H1 (cell line): ENCODE results near the gene FOSB. TPM values are rescaled to one million over a fixed set of nuclear protein-coding genes. Genes with fewer than 3 reads are reported as not detected.

Experiments
- CTCF ChIA-PET: fragments of 300-600 bp; sonication (Branson Sonifier 250); formaldehyde crosslinking; loops from one replicate; lab custom pipeline; 2021; ENCODE audit not compliant: partially characterized antibody; lab: Charles Lee
- POLR2A ChIA-PET: fragments of 300-600 bp; sonication (Branson Sonifier 250); formaldehyde crosslinking; loops from one replicate; lab custom pipeline; 2021; ENCODE audit warnings: inconsistent platforms; ENCODE audit not compliant: partially characterized antibody; lab: Charles Lee
- DNase-seq, 2 experiments: peaks; one replicate each; pipeline versions ENCODE4 v3.0.0 to v3.0.0-alpha.2; 2010 to 2022; ENCODE audit warnings: low spot score in 2 of 2, low read depth in 1 of 2, mixed read lengths in 1 of 2
- FAIRE-seq: peaks from 2 replicates; lab custom pipeline; 2011; peaks lifted over from hg19 to GRCh38; lab: Jason Lieb, UNC
- H2AFZ ChIP-seq: 2 replicates; pipeline ENCODE4 v1.8.1; 2012; ENCODE audit warnings: low read length, inconsistent platforms
- H2AK5ac ChIP-seq: 2 replicates; pipeline ENCODE4 v1.6.1; 2013; ENCODE audit warnings: low read depth, low read length
- H2BK120ac ChIP-seq: replicated peaks from 2 replicates; pipeline ENCODE3; 2013; ENCODE audit warnings: low read depth, low read length, inconsistent platforms
- H2BK12ac ChIP-seq: 2 replicates; pipeline ENCODE4 v1.6.1; 2013; ENCODE audit warnings: low read depth, low read length
- H2BK15ac ChIP-seq: 2 replicates; pipeline ENCODE4 v1.6.1; 2013; ENCODE audit warnings: low read length
- H2BK20ac ChIP-seq: 2 replicates; pipeline ENCODE4 v1.6.1; 2013; ENCODE audit warnings: low read length
- H2BK5ac ChIP-seq: 2 replicates; pipeline ENCODE4 v1.6.1; 2013; ENCODE audit warnings: low read depth, low read length
- H3K14ac ChIP-seq: 2 replicates; pipeline ENCODE4 v1.6.1; 2013; ENCODE audit warnings: inconsistent platforms; ENCODE audit not compliant: insufficient read length
- H3K18ac ChIP-seq: 2 replicates; pipeline ENCODE4 v1.6.1; 2013; ENCODE audit warnings: low read length; ENCODE audit errors: extremely low read depth
- H3K23ac ChIP-seq: 2 replicates; pipeline ENCODE4 v1.6.1; 2013; ENCODE audit warnings: inconsistent platforms; ENCODE audit not compliant: insufficient read length
- H3K23me2 ChIP-seq: 2 replicates; pipeline ENCODE4 v1.6.1; 2013; ENCODE audit warnings: low read depth, low read length
- H3K27ac ChIP-seq: 2 replicates; pipeline ENCODE4 v1.6.1; 2011; ENCODE audit warnings: low read depth, low read length, inconsistent platforms
- H3K27me3 ChIP-seq, 4 experiments: replicated peaks in 1 of 4; 1 replicate in 1 of 4; 2 replicates in 3 of 4; pipeline versions ENCODE4 v1.6.1 to v1.8.1; 2011 to 2013; ENCODE audit warnings: low read length in 3 of 4, mild to moderate bottlenecking in 3 of 4, inconsistent platforms in 2 of 4, mixed read lengths in 2 of 4, moderate library complexity in 1 of 4; ENCODE audit not compliant: control insufficient read depth in 3 of 4, insufficient read depth in 3 of 4; ENCODE audit errors: extremely low read depth in 1 of 4
- H3K36me3 ChIP-seq, 4 experiments: 2 replicates each; pipeline versions ENCODE4 v1.6.1 to v1.8.1; 2011 to 2013; ENCODE audit warnings: mild to moderate bottlenecking in 4 of 4, low read length in 3 of 4, moderate library complexity in 2 of 4, control low read depth in 1 of 4, inconsistent platforms in 1 of 4; ENCODE audit not compliant: insufficient read depth in 4 of 4, control insufficient read depth in 2 of 4
- H3K4ac ChIP-seq: replicated peaks from 2 replicates; pipeline ENCODE3; 2013; ENCODE audit warnings: low read length, low read depth, mixed read lengths, inconsistent platforms; ENCODE audit not compliant: insufficient read length
- H3K4me1 ChIP-seq, 4 experiments: replicated peaks in 1 of 4; 1 replicate in 1 of 4; 2 replicates in 3 of 4; pipeline versions ENCODE4 v1.6.1 to v1.8.1; 2011 to 2013; ENCODE audit warnings: low read length in 3 of 4, inconsistent platforms in 2 of 4, mixed read lengths in 1 of 4; ENCODE audit not compliant: insufficient read depth in 4 of 4, control insufficient read depth in 3 of 4
- H3K4me2 ChIP-seq, 2 experiments: 2 replicates each; pipeline versions ENCODE4 v1.6.1 to v1.8.1; 2011 to 2013; ENCODE audit warnings: low read depth in 2 of 2, low read length in 2 of 2, control low read depth in 1 of 2, inconsistent platforms in 1 of 2, mild to moderate bottlenecking in 1 of 2; ENCODE audit not compliant: insufficient read depth in 1 of 2
- H3K4me3 ChIP-seq, 4 experiments: fragments of 200-600, 300-600 bp in 1 of 4; sonication (generic), shearing (Covaris generic), sonication (Bioruptor Twin) in 1 of 4; 2 replicates each; pipeline versions ENCODE4 v1.5.1 to v1.8.1; 2011 to 2016; ENCODE audit warnings: low read length in 4 of 4, low read depth in 3 of 4, control low read depth in 2 of 4, inconsistent platforms in 2 of 4, mild to moderate bottlenecking in 2 of 4, mixed read lengths in 1 of 4, moderate library complexity in 1 of 4; ENCODE audit not compliant: insufficient read depth in 2 of 4; ENCODE audit errors: extremely low read depth in 1 of 4
- H3K56ac ChIP-seq: replicated peaks from 2 replicates; pipeline ENCODE3; 2013; ENCODE audit warnings: low read depth, mild to moderate bottlenecking, mixed read lengths, low read length, inconsistent platforms; ENCODE audit not compliant: insufficient read length
- H3K79me1 ChIP-seq: 2 replicates; pipeline ENCODE4 v1.6.1; 2013; ENCODE audit warnings: low read depth, low read length, control low read depth
- H3K79me2 ChIP-seq, 2 experiments: 2 replicates each; pipeline versions ENCODE4 v1.6.1 to v1.8.1; 2012 to 2013; ENCODE audit warnings: low read length in 2 of 2, mild to moderate bottlenecking in 2 of 2, inconsistent platforms in 1 of 2; ENCODE audit not compliant: insufficient read depth in 2 of 2, control insufficient read depth in 1 of 2
- H3K9ac ChIP-seq, 4 experiments: replicated peaks in 1 of 4; 1 replicate in 1 of 4; 2 replicates in 3 of 4; pipeline versions ENCODE4 v1.6.1 to v1.8.1; 2011 to 2013; ENCODE audit warnings: low read depth in 3 of 4, low read length in 3 of 4, control low read depth in 2 of 4, mild to moderate bottlenecking in 2 of 4, moderate library complexity in 2 of 4, inconsistent platforms in 1 of 4; ENCODE audit errors: extremely low read depth in 1 of 4
- H3K9me3 ChIP-seq, 2 experiments: 2 replicates each; pipeline versions ENCODE4 v1.6.1 to v1.8.1; 2012 to 2013; ENCODE audit warnings: mild to moderate bottlenecking in 2 of 2, moderate library complexity in 2 of 2, control low read depth in 1 of 2, inconsistent platforms in 1 of 2, low read depth in 1 of 2, low read length in 1 of 2, mixed read lengths in 1 of 2; ENCODE audit not compliant: insufficient read depth in 2 of 2
- H4K20me1 ChIP-seq, 2 experiments: replicated peaks in 1 of 2; 2 replicates each; pipeline versions ENCODE3 to v1.8.1; 2011 to 2013; ENCODE audit warnings: inconsistent platforms in 2 of 2, low read length in 2 of 2, mild to moderate bottlenecking in 1 of 2; ENCODE audit not compliant: insufficient read depth in 2 of 2, control insufficient read depth in 1 of 2
- H4K5ac ChIP-seq: 2 replicates; pipeline ENCODE4 v1.6.1; 2013; ENCODE audit warnings: low read length, low read depth, mixed read lengths, inconsistent platforms; ENCODE audit not compliant: insufficient read length
- H4K8ac ChIP-seq: 2 replicates; pipeline ENCODE4 v1.8.0; 2013; ENCODE audit warnings: mild to moderate bottlenecking, moderate library complexity, low read length, inconsistent platforms; ENCODE audit not compliant: insufficient read depth; ENCODE audit errors: extremely low read depth
- H4K91ac ChIP-seq: replicated peaks from 2 replicates; pipeline ENCODE3; 2013; ENCODE audit warnings: low read length, mixed read lengths, inconsistent platforms; ENCODE audit not compliant: insufficient read length
- ATF2 ChIP-seq: IDR thresholded peaks from 2 replicates; pipeline ENCODE4 v1.6.1; 2012; ENCODE audit warnings: low read length, inconsistent platforms
- BACH1 ChIP-seq: IDR thresholded peaks from 2 replicates; pipeline ENCODE4 v1.6.1; 2012; ENCODE audit warnings: low read length, improper control_type of control experiment
- CEBPB ChIP-seq: IDR thresholded peaks from 2 replicates; pipeline ENCODE4 v1.6.1; 2012; ENCODE audit warnings: low read depth, low read length
- CHD1 ChIP-seq: IDR thresholded peaks from 2 replicates; pipeline ENCODE4 v1.6.1; 2012; ENCODE audit warnings: low read depth, low read length, improper control_type of control experiment
- EP300 ChIP-seq, 2 experiments: IDR thresholded peaks; 1 replicate in 1 of 2; 2 replicates in 1 of 2; pipeline ENCODE4 v1.6.1; 2011 to 2012; ENCODE audit warnings: low read depth in 2 of 2, low read length in 2 of 2, mild to moderate bottlenecking in 2 of 2, borderline replicate concordance in 1 of 2, inconsistent platforms in 1 of 2, moderate library complexity in 1 of 2
- FOSL1 ChIP-seq: IDR thresholded peaks from 2 replicates; pipeline ENCODE4 v1.6.1; 2011; ENCODE audit warnings: mild to moderate bottlenecking, low read depth, low read length, moderate library complexity; ENCODE audit not compliant: insufficient read depth
- KDM1A ChIP-seq: fragments of 200-600, 300-600 bp; sonication (generic); IDR thresholded peaks from 2 replicates; pipeline ENCODE4 v1.7.1; 2016; ENCODE audit warnings: mild to moderate bottlenecking, low read length, borderline replicate concordance
- KDM4A ChIP-seq: IDR thresholded peaks from one replicate; pipeline ENCODE4 v1.7.1; 2012; ENCODE audit warnings: low read depth, mild to moderate bottlenecking, moderate library complexity, low read length, inconsistent platforms; ENCODE audit not compliant: severe bottlenecking
- RBBP5 ChIP-seq: IDR thresholded peaks from 2 replicates; pipeline ENCODE4 v1.7.1; 2012; ENCODE audit warnings: low read depth, mild to moderate bottlenecking, inconsistent platforms, low read length, moderate library complexity, borderline replicate concordance
- USF2 ChIP-seq: IDR thresholded peaks from 2 replicates; pipeline ENCODE4 v1.6.1; 2011; ENCODE audit warnings: low read length, improper control_type of control experiment
- WGBS, 2 experiments: shearing (Covaris generic) in 1 of 2; methylation state at CpG; one replicate each; pipeline versions ENCODE4 v1.1.6 to v1.1.7; 2013 to 2015; ENCODE audit warnings: low lambda C conversion rate in 2 of 2, mixed read lengths in 2 of 2, inconsistent platforms in 1 of 2, low coverage in 1 of 2, missing lambda C conversion rate in 1 of 2; ENCODE audit not compliant: insufficient replicate concordance in 2 of 2, insufficient coverage in 1 of 2, insufficient read length in 1 of 2; ENCODE audit errors: extremely low coverage in 1 of 2, missing lambda C conversion rate in 1 of 2; 5-methylcytosine and 5-hydroxymethylcytosine counted together
- polyA plus RNA-seq, 7 experiments: library from polyadenylated mRNA; depleted of rRNA in 3 of 7; stranded (reverse) in 5 of 7; unstranded in 2 of 7; fragments of >200 nt in 5 of 7; fragments of 200-250 nt in 2 of 7; gene quantifications; 1 replicate in 5 of 7; 2 replicates in 1 of 7; 4 replicates in 1 of 7; pipeline versions ENCODE4 v1.2.1 to v1.2.3, GENCODE V29; 2011 to 2013; ENCODE audit warnings: missing spikeins in 2 of 7, mixed read lengths in 2 of 7
- total RNA-seq: library from RNA; stranded (reverse); fragmentation: NEBNext Ultra II Directional; extraction: Animal tissue kit (Norgen Biotek cat#: 25700); gene quantifications from 2 replicates; pipeline ENCODE4 v1.2.1, GENCODE V29; 2021

Gene FOSB
- total and polyA plus RNA-seq, 2 of the 8 experiments (the other 6 are each of a cell fraction or from before 2014, with no cell fraction given) = 0.44 to 2.7 TPM

- H3K9me3 ChIP-seq = no peaks in the 10 kb centered on the region
- no peak overlapping the region for H2BK5ac ChIP-seq
- peaks cover 0 to 6% of the 10 kb centered on the region in 2 experiments for H4K20me1 ChIP-seq
- peaks cover 0 to 11% (median 6%) of the 10 kb centered on the region in 4 experiments; a peak in 6 of 7 replicates for H3K4me1 ChIP-seq
- H3K14ac ChIP-seq = no peak overlapping the region
- no peak overlapping the region for H2BK120ac ChIP-seq
- FAIRE-seq = no peak
- ChIA-PET POLR2A (interaction anchor here (0.6 to 1.9 kb wide), 4 partner anchors 9 to 97 kb away, joined by 3 to 9 read pairs (median 3); no protein-coding TSS in a partner anchor), CTCF (interaction anchor here (0.7 to 2.4 kb wide), 4 partner anchors 18 to 1457 kb away, joined by 3 to 9 read pairs (median 4); no protein-coding TSS in a partner anchor)
- H2BK15ac ChIP-seq = no peak overlapping the region
- H2AFZ ChIP-seq = no peak overlapping the region
- peaks cover 0 to 9% of the 10 kb centered on the region in 2 experiments; a peak in 1 of 4 replicates for H3K79me2 ChIP-seq
- H3K36me3 ChIP-seq = peaks cover 0 to 10% (median 6%) of the 10 kb centered on the region in 4 experiments; a peak in 5 of 8 replicates
- no peak overlapping the region for H4K8ac ChIP-seq
- no peak overlapping the region for H2BK20ac ChIP-seq
- no peak for DNase-seq
- H3K27me3 ChIP-seq = no peaks in the 10 kb centered on the region
- no peak overlapping the region for H3K18ac ChIP-seq
- WGBS, 2 experiments = 86% methylated on average over 6 of the region's 6 CpGs; no CpG with 5 or more reads in 1 of the 2 experiments
- no peak overlapping the region for H3K23ac ChIP-seq
- no peak overlapping the region for H3K4me3 ChIP-seq
- no peak overlapping the region for H3K27ac ChIP-seq
- H3K79me1 ChIP-seq = peaks cover 2% of the 10 kb centered on the region; the same call in 1 of the 2 replicates
- no peak overlapping the region for H4K91ac ChIP-seq
- H2AK5ac ChIP-seq = no peak overlapping the region
- H2BK12ac ChIP-seq = no peak overlapping the region
- H3K4ac ChIP-seq = no peak overlapping the region
- H3K23me2 ChIP-seq = peaks cover 10% of the 10 kb centered on the region
- H3K9ac ChIP-seq = no peak overlapping the region; a peak in 1 of 7 replicates
- no peak overlapping the region for H3K56ac ChIP-seq
- no peak overlapping the region for H4K5ac ChIP-seq
- no peak overlapping the region for H3K4me2 ChIP-seq
- no peak for TF ChIP-seq ATF2
- TF ChIP-seq CEBPB = no peak
- no peak for TF ChIP-seq BACH1
- no peak for TF ChIP-seq KDM4A
- no peak for TF ChIP-seq RBBP5
- no peak for TF ChIP-seq CHD1
- TF ChIP-seq EP300 (IDR thresholded peaks at IDR 0.05; ENCODE audit: borderline replicate concordance in 1 of 2, low read depth in 2 of 2, low read length in 2 of 2) = no peak
- no peak for TF ChIP-seq USF2
- no peak for TF ChIP-seq FOSL1
- TF ChIP-seq KDM1A = no peak
These were observed 46.9 kb upstream of the FOSB start for GRCh38 chr19:45420871-45421270.
